ENCODE results near the gene HDAC4. TPM values are rescaled to one million over a fixed set of nuclear protein-coding genes. Genes with fewer than 3 reads are reported as not detected.

HDAC4 gene
- total and polyA plus RNA-seq, 10 of the 15 experiments (the other 5 are each of a cell fraction or from before 2014, with no cell fraction given): 0.22 to 15.7 (median 4.8) TPM

GRCh38 chr2:239206851-239207250, 194.0 kb downstream of the HDAC4 start (continued):
- no peak for TF ChIP-seq RELB (IDR thresholded peaks at IDR 0.05; ENCODE audit: low read depth)
- TF ChIP-seq TAF1 (IDR thresholded peaks at IDR 0.05; ENCODE audit: borderline replicate concordance, low read depth, low read length): no peak

GRCh38 chr2:239206042-239206441, 194.8 kb downstream of the HDAC4 start:
- no peaks in the 10 kb centered on the region for H3K27me3 ChIP-seq (replicated peaks in 1 of 2; ENCODE audit: control insufficient read depth in 2 of 2, insufficient read depth in 2 of 2, low read length in 1 of 2)
- CTCF ChIA-PET: interaction anchor here (0.7 kb wide), 1 partner anchor 30 kb away, joined by 3 read pairs; no protein-coding TSS in a partner anchor
- H3K9me3 ChIP-seq (replicated peaks; ENCODE audit: control insufficient read depth, insufficient read depth, low read length): no peaks in the 10 kb centered on the region
- ATAC-seq (no peak), FAIRE-seq (no peak), DNase-seq (ENCODE audit: low read depth, low spot score) (no peak)
- no peak overlapping the region for H3K4me3 ChIP-seq
- no peak overlapping the region for H3K27ac ChIP-seq (ENCODE audit: control insufficient read depth, insufficient read depth)
- no peaks in the 10 kb centered on the region for H3K36me3 ChIP-seq (ENCODE audit: control insufficient read depth in 2 of 2, insufficient read depth in 2 of 2, low read length in 1 of 2)
- intact Hi-C loops (cut with micrococcal nuclease; ENCODE audit: unreplicated experiment) (no loop called here), in situ Hi-C loops (cut with MboI) (no loop called here)
- 66% methylated on average over 5 of the region's 5 CpGs for WGBS (ENCODE audit: insufficient coverage, insufficient replicate concordance, low lambda C conversion rate, missing lambda C conversion rate)
- H2AFZ ChIP-seq (ENCODE audit: control insufficient read depth, low read depth, low read length): no peak overlapping the region
- no peak overlapping the region for H3K4me2 ChIP-seq (ENCODE audit: control insufficient read depth, insufficient read depth)
- SMC1A ChIA-PET (ENCODE audit: uncharacterized antibody, unreplicated experiment): no interaction called here
- no peaks in the 10 kb centered on the region for H4K20me1 ChIP-seq (ENCODE audit: control insufficient read depth, insufficient read depth)
- no TSS peak for BruUV-seq (replicated peaks)
- RAD21 ChIA-PET (ENCODE audit: unreplicated experiment): no interaction called here
- no peaks in the 10 kb centered on the region for H3K79me2 ChIP-seq (ENCODE audit: control insufficient read depth, insufficient read depth, low read length)
- H3K4me1 ChIP-seq (ENCODE audit: control insufficient read depth, insufficient read depth, low read length): no peaks in the 10 kb centered on the region
- POLR2A ChIA-PET: no interaction called here
- no peak overlapping the region for H3K9ac ChIP-seq (ENCODE audit: control insufficient read depth, insufficient read depth, low read length)
- TF ChIP-seq RUNX3 (IDR thresholded peaks at IDR 0.05; ENCODE audit: low read length): no peak
- TF ChIP-seq ZBTB11 (CRISPR knock-in tag; IDR thresholded peaks at IDR 0.05): no peak
- TF ChIP-seq, protein P1, sequence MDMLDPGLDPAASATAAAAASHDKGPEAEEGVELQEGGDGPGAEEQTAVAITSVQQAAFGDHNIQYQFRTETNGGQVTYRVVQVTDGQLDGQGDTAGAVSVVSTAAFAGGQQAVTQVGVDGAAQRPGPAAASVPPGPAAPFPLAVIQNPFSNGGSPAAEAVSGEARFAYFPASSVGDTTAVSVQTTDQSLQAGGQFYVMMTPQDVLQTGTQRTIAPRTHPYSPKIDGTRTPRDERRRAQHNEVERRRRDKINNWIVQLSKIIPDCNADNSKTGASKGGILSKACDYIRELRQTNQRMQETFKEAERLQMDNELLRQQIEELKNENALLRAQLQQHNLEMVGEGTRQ (IDR thresholded peaks at IDR 0.05; ENCODE audit: borderline replicate concordance, low read depth, low read length): no peak
- no peak for TF ChIP-seq POLR2AphosphoS2 (IDR thresholded peaks at IDR 0.05; ENCODE audit: low read depth, low read length)
- TF ChIP-seq CBFB (IDR thresholded peaks at IDR 0.05; ENCODE audit: low read depth): no peak
- no peak for TF ChIP-seq SRF (IDR thresholded peaks at IDR 0.05; ENCODE audit: low read depth in 2 of 2, low read length in 2 of 2)
- no peak for TF ChIP-seq IRF5 (IDR thresholded peaks at IDR 0.05; ENCODE audit: borderline replicate concordance)
- no peak for TF ChIP-seq RB1 (IDR thresholded peaks at IDR 0.05; ENCODE audit: borderline replicate concordance)
- TF ChIP-seq RCOR1 (conservative IDR thresholded peaks at IDR 0.05; ENCODE audit: low read depth, low read length): no peak
- TF ChIP-seq, protein P2, sequence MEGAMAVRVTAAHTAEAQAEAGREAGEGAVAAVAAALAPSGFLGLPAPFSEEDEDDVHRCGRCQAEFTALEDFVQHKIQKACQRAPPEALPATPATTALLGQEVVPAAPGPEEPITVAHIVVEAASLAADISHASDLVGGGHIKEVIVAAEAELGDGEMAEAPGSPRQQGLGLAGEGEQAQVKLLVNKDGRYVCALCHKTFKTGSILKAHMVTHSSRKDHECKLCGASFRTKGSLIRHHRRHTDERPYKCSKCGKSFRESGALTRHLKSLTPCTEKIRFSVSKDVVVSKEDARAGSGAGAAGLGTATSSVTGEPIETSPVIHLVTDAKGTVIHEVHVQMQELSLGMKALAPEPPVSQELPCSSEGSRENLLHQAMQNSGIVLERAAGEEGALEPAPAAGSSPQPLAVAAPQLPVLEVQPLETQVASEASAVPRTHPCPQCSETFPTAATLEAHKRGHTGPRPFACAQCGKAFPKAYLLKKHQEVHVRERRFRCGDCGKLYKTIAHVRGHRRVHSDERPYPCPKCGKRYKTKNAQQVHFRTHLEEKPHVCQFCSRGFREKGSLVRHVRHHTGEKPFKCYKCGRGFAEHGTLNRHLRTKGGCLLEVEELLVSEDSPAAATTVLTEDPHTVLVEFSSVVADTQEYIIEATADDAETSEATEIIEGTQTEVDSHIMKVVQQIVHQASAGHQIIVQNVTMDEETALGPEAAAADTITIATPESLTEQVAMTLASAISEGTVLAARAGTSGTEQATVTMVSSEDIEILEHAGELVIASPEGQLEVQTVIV (IDR thresholded peaks at IDR 0.05; ENCODE audit: borderline replicate concordance, partially characterized antibody): no peak

Data from GM12878 (cell line).